ENCODE measurements around the gene MECP2.

The MECP2 gene

GRCh38 chrX:154121207-154121606 is 23.7 kb upstream of the MECP2 start:
- TF ChIP-seq SIN3A (IDR thresholded peaks at IDR 0.05; ENCODE audit: borderline replicate concordance, insufficient read depth, low read length), result no peak

DNA sequence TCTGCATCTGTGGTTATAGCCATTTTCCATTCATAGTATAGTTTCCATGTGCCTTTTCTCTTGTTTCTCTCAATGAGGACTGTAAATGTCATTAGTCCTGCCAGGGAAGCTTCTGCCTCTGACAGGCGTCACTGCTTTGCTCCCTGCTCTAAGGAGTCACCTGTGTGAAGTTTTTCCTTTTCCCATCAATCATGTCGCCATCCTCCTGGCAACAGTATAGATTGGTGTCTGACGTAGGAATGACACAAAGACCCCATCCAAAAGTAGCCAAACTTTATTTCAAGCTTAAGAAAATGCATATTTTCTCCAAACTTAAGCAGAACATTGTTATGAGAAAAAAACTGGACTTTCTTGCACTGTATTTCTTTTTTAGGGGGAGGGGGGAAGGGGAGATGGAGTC is 23.1 kb upstream of the MECP2 start:
- TF ChIP-seq REST (IDR thresholded peaks at IDR 0.05; ENCODE audit: insufficient read depth in 1 of 2, low read depth in 2 of 2, low read length in 2 of 2) (no peak), SIN3A (IDR thresholded peaks at IDR 0.05; ENCODE audit: borderline replicate concordance, insufficient read depth, low read length) (no peak), TAF1 (IDR thresholded peaks at IDR 0.05; ENCODE audit: borderline replicate concordance, insufficient read depth, low read length) (no peak)

DNA sequence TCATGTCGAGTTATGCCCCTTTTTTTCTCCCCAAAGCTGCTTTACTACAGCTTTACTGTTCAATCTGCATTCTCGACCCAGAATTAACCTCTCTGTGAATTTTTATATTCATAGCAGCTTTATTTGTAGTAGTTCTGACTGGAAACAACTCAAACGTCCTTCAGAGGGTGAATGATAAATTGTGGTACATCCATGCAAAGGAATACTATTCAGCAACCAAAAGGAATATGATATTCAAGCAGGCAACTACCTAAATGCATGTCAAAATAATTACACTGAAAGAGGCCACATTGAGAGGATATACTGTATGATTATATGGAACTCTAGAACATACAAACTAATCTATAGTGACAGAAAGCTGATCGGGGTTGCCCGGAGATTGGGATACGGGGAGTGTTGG is 20.0 kb upstream of the MECP2 start:
- TF ChIP-seq REST (IDR thresholded peaks at IDR 0.05; ENCODE audit: insufficient read depth in 1 of 2, low read depth in 2 of 2, low read length in 2 of 2), result no peak
- TF ChIP-seq TAF1 (IDR thresholded peaks at IDR 0.05; ENCODE audit: borderline replicate concordance, insufficient read depth, low read length), result no peak
- TF ChIP-seq FOXP2 (optimal IDR thresholded peaks at IDR 0.05; ENCODE audit: borderline replicate concordance, extremely low read depth, extremely low read length, insufficient read depth), result no peak
- TF ChIP-seq SIN3A (IDR thresholded peaks at IDR 0.05; ENCODE audit: borderline replicate concordance, insufficient read depth, low read length), result no peak
- no peak for TF ChIP-seq POLR2AphosphoS5 (IDR thresholded peaks at IDR 0.05; ENCODE audit: low read depth, low read length)

- TF ChIP-seq POLR2AphosphoS5 (IDR thresholded peaks at IDR 0.05; ENCODE audit: low read depth, low read length) (no peak), TAF1 (IDR thresholded peaks at IDR 0.05; ENCODE audit: borderline replicate concordance, insufficient read depth, low read length) (no peak), SIN3A (IDR thresholded peaks at IDR 0.05; ENCODE audit: borderline replicate concordance, insufficient read depth, low read length) (no peak), REST (IDR thresholded peaks at IDR 0.05; ENCODE audit: insufficient read depth in 1 of 2, low read depth in 2 of 2, low read length in 2 of 2) (no peak)
Measured at GRCh38 chrX:154116426-154117211, 19.1 kb upstream of the MECP2 start.

GRCh38 chrX:154115750-154116149 is 18.2 kb upstream of the MECP2 start:
- TF ChIP-seq SIN3A (IDR thresholded peaks at IDR 0.05; ENCODE audit: borderline replicate concordance, insufficient read depth, low read length) (no peak), POLR2AphosphoS5 (IDR thresholded peaks at IDR 0.05; ENCODE audit: low read depth, low read length) (no peak), REST (IDR thresholded peaks at IDR 0.05; ENCODE audit: insufficient read depth in 1 of 2, low read depth in 2 of 2, low read length in 2 of 2) (no peak), TAF1 (IDR thresholded peaks at IDR 0.05; ENCODE audit: borderline replicate concordance, insufficient read depth, low read length) (no peak), FOXP2 (optimal IDR thresholded peaks at IDR 0.05; ENCODE audit: borderline replicate concordance, extremely low read depth, extremely low read length, insufficient read depth) (no peak)

Measured in PFSK-1 (cell line).